Epidermal melanocyte (primary cell): ENCODE data around the gene PAK5.

Experiments used
- DNase-seq: peaks from one replicate; pipeline ENCODE4 v3.0.0; 2011; ENCODE audit warnings: low spot score; ENCODE audit not compliant: insufficient read length

The PAK5 gene

GRCh38 chr20:9838378-9839295, at the start of gene PAK5:
Gene PAK5 (minus strand): TSS chr20:9839076. CDS start chr20:9644328, 194,748 bp downstream.
- no peak for DNase-seq

GRCh38 chr20:9887706-9888105, 48.8 kb upstream of the PAK5 start:
- no peak for DNase-seq

- DNase-seq: no peak
These were observed 47.4 kb upstream of the PAK5 start for GRCh38 chr20:9886227-9886626.

GRCh38 chr20:9884666-9885065, 45.8 kb upstream of the PAK5 start:
- DNase-seq: no peak

GRCh38 chr20:9884061-9884460, 45.2 kb upstream of the PAK5 start:
- no peak for DNase-seq

- DNase-seq: no peak
These were observed 39.1 kb upstream of the PAK5 start for GRCh38 chr20:9877932-9878495.

GRCh38 chr20:9867196-9867980, 28.5 kb upstream of the PAK5 start:
- DNase-seq: no peak

- DNase-seq: no peak
These were observed 13.7 kb upstream of the PAK5 start for GRCh38 chr20:9852566-9852965.

- DNase-seq: no peak
These were observed 750 bp upstream of the PAK5 start for GRCh38 chr20:9839626-9840025.

GRCh38 chr20:9838035-9838377, 870 bp downstream of the PAK5 start:
- DNase-seq: no peak

GRCh38 chr20:9837634-9838033, 1.2 kb downstream of the PAK5 start:
- DNase-seq: no peak

GRCh38 chr20:9835302-9835701, 3.6 kb downstream of the PAK5 start:
- no peak for DNase-seq

- no peak for DNase-seq
These were observed 7.8 kb downstream of the PAK5 start for GRCh38 chr20:9831032-9831431.

GRCh38 chr20:9829835-9830234, 9.0 kb downstream of the PAK5 start:
- no peak for DNase-seq

GRCh38 chr20:9817654-9818053, 21.2 kb downstream of the PAK5 start:
- no peak for DNase-seq

GRCh38 chr20:9815632-9816031, 23.2 kb downstream of the PAK5 start:
- no peak for DNase-seq

GRCh38 chr20:9810738-9811137, 28.1 kb downstream of the PAK5 start:
- no peak for DNase-seq

- no peak for DNase-seq
These were observed 29.6 kb downstream of the PAK5 start for GRCh38 chr20:9809271-9809670.

GRCh38 chr20:9808166-9808565, 30.7 kb downstream of the PAK5 start:
- no peak for DNase-seq

- no peak for DNase-seq
These were observed 31.7 kb downstream of the PAK5 start for GRCh38 chr20:9807136-9807535.

GRCh38 chr20:9800421-9800820, 38.5 kb downstream of the PAK5 start:
- no peak for DNase-seq

GRCh38 chr20:9794831-9795230, 44.0 kb downstream of the PAK5 start:
- DNase-seq: no peak
